GM12801 (cell line): ENCODE results near the gene ST7L.

Experiments used
- TF ChIP-seq, protein P1 (sequence below): IDR thresholded peaks from one replicate; pipeline ENCODE4 v1.5.1; 2011; ENCODE audit warnings: control low read depth; ENCODE audit not compliant: insufficient read length; ENCODE audit errors: extremely low read depth

ST7L gene

GRCh38 chr1:112502826-112503225 lies 116.1 kb downstream of the ST7L start:
- TF ChIP-seq, protein P1, sequence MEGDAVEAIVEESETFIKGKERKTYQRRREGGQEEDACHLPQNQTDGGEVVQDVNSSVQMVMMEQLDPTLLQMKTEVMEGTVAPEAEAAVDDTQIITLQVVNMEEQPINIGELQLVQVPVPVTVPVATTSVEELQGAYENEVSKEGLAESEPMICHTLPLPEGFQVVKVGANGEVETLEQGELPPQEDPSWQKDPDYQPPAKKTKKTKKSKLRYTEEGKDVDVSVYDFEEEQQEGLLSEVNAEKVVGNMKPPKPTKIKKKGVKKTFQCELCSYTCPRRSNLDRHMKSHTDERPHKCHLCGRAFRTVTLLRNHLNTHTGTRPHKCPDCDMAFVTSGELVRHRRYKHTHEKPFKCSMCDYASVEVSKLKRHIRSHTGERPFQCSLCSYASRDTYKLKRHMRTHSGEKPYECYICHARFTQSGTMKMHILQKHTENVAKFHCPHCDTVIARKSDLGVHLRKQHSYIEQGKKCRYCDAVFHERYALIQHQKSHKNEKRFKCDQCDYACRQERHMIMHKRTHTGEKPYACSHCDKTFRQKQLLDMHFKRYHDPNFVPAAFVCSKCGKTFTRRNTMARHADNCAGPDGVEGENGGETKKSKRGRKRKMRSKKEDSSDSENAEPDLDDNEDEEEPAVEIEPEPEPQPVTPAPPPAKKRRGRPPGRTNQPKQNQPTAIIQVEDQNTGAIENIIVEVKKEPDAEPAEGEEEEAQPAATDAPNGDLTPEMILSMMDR, result no peak

GRCh38 chr1:112501810-112502641 lies 116.9 kb downstream of the ST7L start:
- TF ChIP-seq, protein P1, result no peak

- TF ChIP-seq, protein P1, result no peak
These were observed 122.7 kb downstream of the ST7L start for GRCh38 chr1:112496290-112496689.

- TF ChIP-seq, protein P1, result no peak
These were observed 125.6 kb downstream of the ST7L start for GRCh38 chr1:112493351-112493750.

DNA sequence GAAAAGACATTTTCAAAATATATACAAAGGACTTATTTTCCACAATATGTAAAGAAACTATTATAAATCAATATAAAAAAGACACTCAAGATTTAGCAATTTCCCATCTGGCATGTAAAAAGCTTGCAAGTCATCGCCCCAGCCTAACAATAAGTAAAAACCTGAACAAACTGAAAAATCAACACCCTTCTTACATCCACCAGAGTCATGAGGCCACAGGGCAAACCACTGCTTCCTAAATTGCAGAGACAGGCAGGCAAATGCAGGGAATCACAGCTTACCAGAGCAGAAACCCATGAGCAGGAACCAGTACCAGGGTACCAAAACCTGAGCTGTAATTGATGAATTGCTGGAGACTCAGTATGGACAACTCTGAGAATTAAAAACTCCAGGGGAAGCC lies 126.9 kb downstream of the ST7L start:
- TF ChIP-seq, protein P1, result no peak

DNA sequence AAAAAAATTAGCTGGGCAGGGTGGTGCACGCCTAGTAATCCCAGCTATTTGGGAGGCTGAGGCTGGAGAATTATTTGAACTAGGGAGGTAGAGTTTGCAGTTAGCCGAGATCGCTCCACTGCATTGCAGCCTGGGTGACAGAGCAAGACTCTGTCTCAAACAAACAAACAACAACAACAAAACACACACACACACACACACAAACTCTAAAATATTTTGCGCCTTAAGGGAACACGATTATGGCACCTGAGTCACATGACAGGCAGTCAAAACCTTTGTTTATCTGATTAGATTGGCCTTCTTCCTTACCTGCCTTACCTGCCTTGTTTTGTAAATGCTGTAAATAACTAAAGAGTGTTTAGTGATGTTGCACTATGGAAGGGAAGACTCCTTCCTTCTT lies 130.8 kb downstream of the ST7L start:
- TF ChIP-seq, protein P1, result no peak

GRCh38 chr1:112478314-112478713 lies 140.6 kb downstream of the ST7L start:
- TF ChIP-seq, protein P1, result no peak
